Ovary (tissue), 3 donors: ENCODE results near the gene TRAF2.

ENCODE experiments used
- POLR2A ChIP-seq: fragments of 450-650 bp; IDR thresholded peaks from one replicate; pipeline ENCODE4 v1.6.1; 2017; ENCODE audit warnings: antibody characterized with exemption, mild to moderate bottlenecking, moderate library complexity
- TF ChIP-seq, protein P1 (sequence below), 3 donors: fragments of 450-650 bp in 2 of 3; fragments of 200-600 bp in 1 of 3; IDR thresholded peaks; one replicate each; pipeline versions ENCODE4 v1.5.1 to v1.8.0; 2016 to 2022; ENCODE audit warnings: antibody characterized with exemption in 3 of 3, mild to moderate bottlenecking in 1 of 3
- donor health status: DM: no; HTN: no; CAD: no.

DNA sequence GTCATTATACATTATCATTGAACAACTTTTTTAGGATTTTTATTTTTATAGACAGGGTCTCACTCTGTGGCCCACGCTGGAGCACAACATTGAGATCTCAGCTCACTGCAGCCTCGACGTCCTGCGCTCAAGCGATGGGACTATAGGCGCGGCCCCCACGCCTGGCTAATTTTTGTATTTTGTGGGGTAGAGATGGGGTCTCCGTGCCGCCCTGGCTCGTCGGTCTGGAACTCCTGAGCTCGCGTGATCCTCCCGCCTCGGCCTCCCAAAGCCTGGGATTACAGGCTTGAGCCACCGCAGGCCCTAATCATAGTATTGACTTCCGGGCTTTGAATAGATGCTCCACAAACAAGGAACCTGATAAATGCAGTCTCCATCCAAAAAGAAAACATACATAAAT, 18.8 kb upstream of the TRAF2 start:
- TF ChIP-seq, protein P1, sequence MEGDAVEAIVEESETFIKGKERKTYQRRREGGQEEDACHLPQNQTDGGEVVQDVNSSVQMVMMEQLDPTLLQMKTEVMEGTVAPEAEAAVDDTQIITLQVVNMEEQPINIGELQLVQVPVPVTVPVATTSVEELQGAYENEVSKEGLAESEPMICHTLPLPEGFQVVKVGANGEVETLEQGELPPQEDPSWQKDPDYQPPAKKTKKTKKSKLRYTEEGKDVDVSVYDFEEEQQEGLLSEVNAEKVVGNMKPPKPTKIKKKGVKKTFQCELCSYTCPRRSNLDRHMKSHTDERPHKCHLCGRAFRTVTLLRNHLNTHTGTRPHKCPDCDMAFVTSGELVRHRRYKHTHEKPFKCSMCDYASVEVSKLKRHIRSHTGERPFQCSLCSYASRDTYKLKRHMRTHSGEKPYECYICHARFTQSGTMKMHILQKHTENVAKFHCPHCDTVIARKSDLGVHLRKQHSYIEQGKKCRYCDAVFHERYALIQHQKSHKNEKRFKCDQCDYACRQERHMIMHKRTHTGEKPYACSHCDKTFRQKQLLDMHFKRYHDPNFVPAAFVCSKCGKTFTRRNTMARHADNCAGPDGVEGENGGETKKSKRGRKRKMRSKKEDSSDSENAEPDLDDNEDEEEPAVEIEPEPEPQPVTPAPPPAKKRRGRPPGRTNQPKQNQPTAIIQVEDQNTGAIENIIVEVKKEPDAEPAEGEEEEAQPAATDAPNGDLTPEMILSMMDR (IDR thresholded peaks at IDR 0.05) = no peak
- no peak for TF ChIP-seq POLR2A
